SK-N-SH treated with all-trans-retinoic acid at 6 μM for 48 hours (cell line): Measurements from ENCODE around the gene RREB1.
"Not testable (repeated sequence)": the region's sequence is repeated elsewhere in the genome, so short reads cannot be mapped to it uniquely, and the experiment has no call there.

Experiments used
- ATAC-seq: fragments of 200-7000 bp; cut with Tn5 transposase; 3 replicates; pipeline ENCODE4 v1.9.1; 2020; ENCODE audit warnings: mild to moderate bottlenecking, moderate library complexity
- ARNTL ChIP-seq: fragments of 450-650 bp; formaldehyde crosslinking; IDR thresholded peaks from 2 replicates; pipeline ENCODE4 v1.5.0; 2020; ENCODE audit warnings: low read depth, mild to moderate bottlenecking, moderate library complexity, borderline replicate concordance
- BACH2 ChIP-seq: fragments of 250-450 bp; sonication (Bioruptor Pico); IDR thresholded peaks from 2 replicates; pipeline ENCODE4 v1.9.0; 2021; ENCODE audit warnings: mild to moderate bottlenecking, borderline replicate concordance
- CREB5 ChIP-seq: fragments of 250-450 bp; sonication (Bioruptor Pico); IDR thresholded peaks from 2 replicates; pipeline ENCODE4 v1.5.1; 2020; ENCODE audit warnings: low read depth, mild to moderate bottlenecking, moderate library complexity
- CSDC2 ChIP-seq: fragments of 250-450 bp; sonication (Bioruptor Pico); IDR thresholded peaks from 2 replicates; pipeline ENCODE4 v1.5.0; 2020; ENCODE audit warnings: mild to moderate bottlenecking, moderate library complexity
- CSRNP3 ChIP-seq: fragments of 250-450 bp; sonication (Bioruptor Pico); IDR thresholded peaks from 2 replicates; pipeline ENCODE4 v1.5.1; 2021; ENCODE audit warnings: mild to moderate bottlenecking, moderate library complexity
- ESRRG ChIP-seq: fragments of 250-450 bp; sonication (Bioruptor Pico); IDR thresholded peaks from 2 replicates; pipeline ENCODE4 v1.6.1; 2021; ENCODE audit warnings: mild to moderate bottlenecking
- GLIS3 ChIP-seq: fragments of 250-450 bp; sonication (Bioruptor Pico); IDR thresholded peaks from 2 replicates; pipeline ENCODE4 v1.5.0; 2020; ENCODE audit warnings: mild to moderate bottlenecking, moderate library complexity
- ISL1 ChIP-seq: fragments of 250-450 bp; sonication (Bioruptor Pico); IDR thresholded peaks from 2 replicates; pipeline ENCODE4 v2.1.2; 2022; ENCODE audit warnings: mild to moderate bottlenecking, moderate library complexity
- PATZ1 ChIP-seq: fragments of 250-450 bp; sonication (Bioruptor Pico); IDR thresholded peaks from 2 replicates; pipeline ENCODE4 v1.8.0; 2020; ENCODE audit warnings: mild to moderate bottlenecking, moderate library complexity, borderline replicate concordance
- PPARA ChIP-seq: fragments of 250-450 bp; sonication (Bioruptor Pico); IDR thresholded peaks from 2 replicates; pipeline ENCODE4 v1.5.0; 2020; ENCODE audit warnings: mild to moderate bottlenecking, borderline replicate concordance
- RARB ChIP-seq: fragments of 250-450 bp; sonication (Bioruptor Pico); IDR thresholded peaks from 2 replicates; pipeline ENCODE4 v1.8.0; 2021; ENCODE audit warnings: mild to moderate bottlenecking, moderate library complexity
- SNAI2 ChIP-seq: fragments of 250-450 bp; sonication (Bioruptor Pico); IDR thresholded peaks from 2 replicates; pipeline ENCODE4 v1.5.0; 2020; ENCODE audit warnings: mild to moderate bottlenecking, moderate library complexity
- TCF4 ChIP-seq: fragments of 250-450 bp; sonication (Bioruptor Pico); IDR thresholded peaks from 2 replicates; pipeline ENCODE4 v1.8.0; 2021; ENCODE audit warnings: mild to moderate bottlenecking, moderate library complexity, borderline replicate concordance
- TOX ChIP-seq: fragments of 250-450 bp; sonication (Bioruptor Pico); IDR thresholded peaks from 2 replicates; pipeline ENCODE4 v1.8.0; 2021; ENCODE audit warnings: mild to moderate bottlenecking, moderate library complexity, borderline replicate concordance
- TSHZ2 ChIP-seq: fragments of 250-450 bp; sonication (Bioruptor Pico); IDR thresholded peaks from 2 replicates; pipeline ENCODE4 v1.5.0; 2020; ENCODE audit warnings: mild to moderate bottlenecking, moderate library complexity
- ZC3H10 ChIP-seq: fragments of 250-450 bp; sonication (Bioruptor Pico); IDR thresholded peaks from 2 replicates; pipeline ENCODE4 v1.5.1; 2021; ENCODE audit warnings: mild to moderate bottlenecking, moderate library complexity
- ZFP3 ChIP-seq: fragments of 250-450 bp; sonication (Bioruptor Pico); IDR thresholded peaks from 2 replicates; pipeline ENCODE4 v1.5.0; 2020; ENCODE audit warnings: mild to moderate bottlenecking, moderate library complexity
- ZFP30 ChIP-seq: fragments of 450-650 bp; formaldehyde crosslinking; IDR thresholded peaks from 2 replicates; pipeline ENCODE4 v1.5.0; 2022; ENCODE audit warnings: mild to moderate bottlenecking, moderate library complexity
- ZNF565 ChIP-seq: fragments of 450-650 bp; formaldehyde crosslinking; conservative IDR thresholded peaks from 2 replicates; pipeline ENCODE4 v1.5.0; 2020; ENCODE audit warnings: low read depth, mild to moderate bottlenecking, moderate library complexity
- ZNF70 ChIP-seq: fragments of 450-650 bp; formaldehyde crosslinking; IDR thresholded peaks from 2 replicates; pipeline ENCODE4 v1.5.0; 2020; ENCODE audit warnings: mild to moderate bottlenecking, moderate library complexity
- ZNF8 ChIP-seq: fragments of 450-650 bp; formaldehyde crosslinking; IDR thresholded peaks from 2 replicates; pipeline ENCODE4 v1.5.0; 2020; ENCODE audit warnings: mild to moderate bottlenecking, moderate library complexity

Gene RREB1

GRCh38 chr6:7262746-7263518 is 155.2 kb downstream of the RREB1 start:
- TF ChIP-seq ESRRG (no peak), ZNF565 (no peak), SNAI2 (CRISPR knock-in tag) (no peak), RARB (CRISPR knock-in tag) (no peak), ZNF70 (CRISPR knock-in tag) (no peak), TSHZ2 (CRISPR knock-in tag) (no peak), TOX (CRISPR knock-in tag) (no peak), ZNF8 (CRISPR knock-in tag) (no peak), PPARA (no peak), TCF4 (CRISPR knock-in tag) (no peak), CREB5 (CRISPR knock-in tag) (no peak), ARNTL (CRISPR knock-in tag) (no peak), BACH2 (CRISPR knock-in tag) (no peak)
- ATAC-seq = no peak

GRCh38 chr6:7263519-7263805 is 155.7 kb downstream of the RREB1 start:
- not testable (repeated sequence) for ATAC-seq

- no peak for ATAC-seq
- TF ChIP-seq CSRNP3 (CRISPR knock-in tag) (no peak), ZFP30 (CRISPR knock-in tag) (no peak), ZC3H10 (CRISPR knock-in tag) (no peak), PATZ1 (CRISPR knock-in tag) (no peak), PPARA (no peak), ISL1 (no peak), TSHZ2 (CRISPR knock-in tag) (no peak), CSDC2 (CRISPR knock-in tag) (no peak), ARNTL (CRISPR knock-in tag) (no peak), GLIS3 (no peak), ZNF70 (CRISPR knock-in tag) (no peak), ZFP3 (CRISPR knock-in tag) (no peak), ZNF8 (CRISPR knock-in tag) (no peak), ESRRG (no peak), TOX (CRISPR knock-in tag) (no peak), ZNF565 (no peak), TCF4 (CRISPR knock-in tag) (no peak), BACH2 (CRISPR knock-in tag) (no peak)
Measured at GRCh38 chr6:7264041-7264440, 156.3 kb downstream of the RREB1 start.
